ENCODE results near the gene KIAA0825.

Gene KIAA0825

DNA sequence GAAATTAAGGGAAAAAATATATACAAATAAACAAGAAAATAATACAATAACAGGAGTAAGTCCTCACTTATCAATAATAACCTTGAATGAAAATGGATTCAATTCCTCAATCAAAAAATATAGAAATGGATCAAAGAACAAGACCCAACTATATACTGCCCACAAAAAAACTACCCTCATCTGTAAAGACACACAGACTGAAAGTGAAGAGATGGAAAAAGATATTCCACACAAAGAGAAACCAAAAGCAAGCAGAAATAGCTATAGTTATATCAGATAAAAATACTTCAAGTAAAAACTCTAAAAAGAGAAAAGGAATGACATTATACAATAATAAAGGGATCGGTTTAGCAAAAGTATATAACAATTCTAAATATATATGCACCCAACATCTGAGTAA is 66.5 kb downstream of the KIAA0825 start:
- TF ChIP-seq, protein P1, sequence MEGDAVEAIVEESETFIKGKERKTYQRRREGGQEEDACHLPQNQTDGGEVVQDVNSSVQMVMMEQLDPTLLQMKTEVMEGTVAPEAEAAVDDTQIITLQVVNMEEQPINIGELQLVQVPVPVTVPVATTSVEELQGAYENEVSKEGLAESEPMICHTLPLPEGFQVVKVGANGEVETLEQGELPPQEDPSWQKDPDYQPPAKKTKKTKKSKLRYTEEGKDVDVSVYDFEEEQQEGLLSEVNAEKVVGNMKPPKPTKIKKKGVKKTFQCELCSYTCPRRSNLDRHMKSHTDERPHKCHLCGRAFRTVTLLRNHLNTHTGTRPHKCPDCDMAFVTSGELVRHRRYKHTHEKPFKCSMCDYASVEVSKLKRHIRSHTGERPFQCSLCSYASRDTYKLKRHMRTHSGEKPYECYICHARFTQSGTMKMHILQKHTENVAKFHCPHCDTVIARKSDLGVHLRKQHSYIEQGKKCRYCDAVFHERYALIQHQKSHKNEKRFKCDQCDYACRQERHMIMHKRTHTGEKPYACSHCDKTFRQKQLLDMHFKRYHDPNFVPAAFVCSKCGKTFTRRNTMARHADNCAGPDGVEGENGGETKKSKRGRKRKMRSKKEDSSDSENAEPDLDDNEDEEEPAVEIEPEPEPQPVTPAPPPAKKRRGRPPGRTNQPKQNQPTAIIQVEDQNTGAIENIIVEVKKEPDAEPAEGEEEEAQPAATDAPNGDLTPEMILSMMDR (IDR thresholded peaks at IDR 0.05; ENCODE audit: borderline replicate concordance, insufficient read depth, low read depth, low read length): no peak
- no peak overlapping the region for H3K4me3 ChIP-seq (ENCODE audit: low read depth, low read length)

DNA sequence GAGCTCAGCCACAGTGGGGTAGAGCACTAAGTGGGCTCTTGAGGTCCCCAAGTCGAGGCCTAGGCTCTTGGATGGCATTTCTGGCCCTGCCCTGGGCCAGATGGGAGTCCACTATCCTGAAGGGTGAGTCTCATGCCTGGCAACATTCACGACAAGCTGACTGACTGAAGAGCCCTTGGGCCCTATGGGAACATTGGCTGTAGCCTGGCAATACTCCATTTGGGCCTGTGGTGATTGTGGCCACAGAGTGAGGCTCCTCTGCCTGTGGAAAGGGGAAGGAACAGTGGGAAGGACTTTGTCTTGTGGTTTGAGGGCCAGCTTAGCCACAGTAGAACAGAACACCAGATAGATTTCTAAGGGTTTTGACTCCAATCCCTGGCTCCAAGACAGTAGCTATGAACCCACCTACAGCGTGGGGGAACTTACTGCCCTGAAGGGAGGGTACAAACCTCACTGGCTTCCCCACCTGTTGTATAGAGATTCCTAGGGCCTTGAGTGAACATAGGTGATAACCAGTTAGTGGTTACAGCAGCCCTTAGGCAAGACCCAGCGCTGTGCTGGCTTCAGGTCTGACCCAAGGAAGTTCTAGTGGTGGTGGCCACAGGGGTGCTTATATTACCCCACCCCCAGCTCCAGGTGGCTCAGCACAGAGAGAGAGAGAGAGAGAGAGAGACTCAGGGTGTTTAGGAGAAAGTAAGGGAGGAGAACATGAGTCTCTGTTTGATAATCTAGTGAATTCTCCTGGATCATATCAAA is 72.4 kb downstream of the KIAA0825 start:
- TF ChIP-seq, protein P1 (IDR thresholded peaks at IDR 0.05; ENCODE audit: borderline replicate concordance, insufficient read depth, low read depth, low read length): no peak
- no peak overlapping the region for H3K4me3 ChIP-seq (ENCODE audit: low read depth, low read length)

DNA sequence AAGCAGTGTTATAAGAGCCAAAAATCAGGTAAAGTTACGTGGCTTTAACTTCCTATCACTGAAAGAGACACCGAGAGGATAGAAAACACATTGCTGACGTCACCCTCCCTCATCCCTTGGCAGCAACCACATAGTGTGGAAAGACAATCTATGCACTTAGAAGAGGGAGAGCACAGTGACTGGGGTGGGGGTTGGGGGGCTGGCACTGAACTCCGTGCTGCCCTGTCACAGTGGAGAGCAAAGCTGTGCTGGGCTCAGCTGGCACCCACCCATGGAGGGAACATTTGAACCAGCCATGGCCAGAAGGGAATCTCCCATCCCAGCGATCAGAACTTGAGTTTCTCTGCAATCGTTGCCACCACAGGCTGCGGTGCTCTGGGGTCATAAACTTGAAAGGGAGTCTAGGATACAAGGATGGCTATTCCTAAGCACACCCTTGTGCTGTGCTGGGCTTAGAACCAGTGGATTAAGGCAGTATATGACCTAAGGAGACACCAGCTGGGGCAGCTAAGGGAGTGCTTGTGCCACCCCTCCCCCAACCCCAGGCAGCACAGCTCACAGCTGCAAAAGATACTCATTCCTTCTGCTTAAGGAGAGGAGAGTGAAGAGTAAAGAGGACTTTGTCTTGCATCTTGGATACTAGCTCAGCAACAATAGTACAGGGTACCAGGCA is 73.4 kb downstream of the KIAA0825 start:
- TF ChIP-seq, protein P1 (IDR thresholded peaks at IDR 0.05; ENCODE audit: borderline replicate concordance, insufficient read depth, low read depth, low read length): no peak
- no peak overlapping the region for H3K4me3 ChIP-seq (ENCODE audit: low read depth, low read length)

DNA sequence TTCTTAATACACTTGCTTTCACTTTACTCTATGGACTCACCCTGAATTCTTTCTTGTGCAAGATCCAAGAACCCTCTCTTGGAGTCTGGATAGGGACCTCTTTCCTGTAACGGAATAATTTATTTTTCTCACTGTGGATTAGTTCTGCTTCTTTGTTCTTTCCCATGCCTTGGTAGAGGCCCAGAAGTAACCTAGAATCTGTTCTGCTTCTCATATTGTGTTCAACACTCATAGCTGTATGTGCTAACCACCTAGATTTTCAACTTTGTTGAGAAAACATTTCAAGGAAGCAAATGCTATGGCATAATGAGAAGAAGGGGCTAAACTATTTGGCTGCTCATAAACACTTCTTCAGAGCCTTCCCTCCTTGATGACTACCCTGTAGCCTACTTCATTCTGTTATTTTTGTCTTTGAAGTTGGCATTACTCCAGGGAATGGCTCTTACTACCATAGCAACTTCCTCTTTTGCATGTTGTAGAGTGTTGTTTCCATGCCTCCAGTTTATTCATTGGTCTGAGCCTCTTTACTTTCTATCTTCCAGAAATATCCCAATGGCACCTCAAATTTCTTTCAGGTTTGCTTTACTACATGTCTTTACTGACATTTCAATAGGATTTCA is 74.3 kb downstream of the KIAA0825 start:
- TF ChIP-seq, protein P1 (IDR thresholded peaks at IDR 0.05; ENCODE audit: borderline replicate concordance, insufficient read depth, low read depth, low read length): no peak
- H3K4me3 ChIP-seq (ENCODE audit: low read depth, low read length): no peak overlapping the region

DNA sequence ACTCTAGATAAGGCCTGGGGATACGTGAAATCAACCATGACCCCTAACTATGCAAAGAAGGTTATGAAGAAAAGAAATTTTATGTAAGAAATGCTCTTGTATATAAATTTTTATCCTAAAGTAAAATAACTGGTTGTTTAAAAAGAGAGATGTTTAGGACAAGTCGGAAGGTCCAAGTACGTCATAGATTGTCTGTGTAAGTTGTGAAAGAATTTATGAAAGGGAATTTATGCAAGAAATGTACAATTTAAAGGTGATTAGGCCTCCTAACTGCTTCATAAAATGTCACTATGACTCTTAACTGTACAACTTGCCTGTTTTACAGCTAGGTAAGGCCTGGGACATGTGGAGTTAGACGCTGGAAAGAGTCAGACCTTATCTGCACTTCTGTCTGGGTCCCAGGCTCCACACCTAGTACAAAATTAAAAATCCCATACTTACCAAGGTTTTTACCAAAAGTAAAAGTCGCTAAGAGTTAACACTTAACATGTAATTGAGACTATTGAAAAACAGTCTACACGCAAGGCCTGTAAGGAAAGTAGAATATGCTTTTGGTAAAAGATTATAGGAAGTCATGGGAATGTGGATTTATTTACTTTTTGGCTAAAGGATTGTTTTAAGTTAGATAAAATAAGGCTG is 77.4 kb downstream of the KIAA0825 start:
- TF ChIP-seq, protein P1 (IDR thresholded peaks at IDR 0.05; ENCODE audit: borderline replicate concordance, insufficient read depth, low read depth, low read length): no peak
- no peak overlapping the region for H3K4me3 ChIP-seq (ENCODE audit: low read depth, low read length)

DNA sequence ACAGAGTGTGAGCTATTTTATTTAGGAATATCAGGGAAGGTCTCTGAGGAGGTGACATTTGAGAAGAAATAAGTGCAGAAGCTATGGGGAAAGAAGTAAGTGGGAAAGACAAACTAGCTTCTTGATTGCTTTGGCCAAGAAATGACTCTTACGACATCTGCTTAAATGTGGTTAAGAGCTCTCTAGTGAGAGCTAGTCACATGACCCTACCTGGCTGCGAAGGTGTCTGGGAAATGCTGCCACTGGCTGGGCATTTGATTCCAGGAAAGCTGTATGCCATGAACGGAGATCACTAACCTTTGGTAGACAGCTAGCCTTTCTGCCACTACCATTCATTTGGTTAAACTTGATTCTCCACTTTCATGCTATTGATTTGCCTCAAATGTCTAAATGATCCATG is 80.1 kb downstream of the KIAA0825 start:
- no peak overlapping the region for H3K4me3 ChIP-seq (ENCODE audit: low read depth, low read length)
- TF ChIP-seq, protein P1 (IDR thresholded peaks at IDR 0.05; ENCODE audit: borderline replicate concordance, insufficient read depth, low read depth, low read length): no peak

Measured in GM12875 (cell line).